GM12878 (cell line): ENCODE measurements around the gene C2orf69. TPM values are rescaled to one million over a fixed set of nuclear protein-coding genes. Genes with fewer than 3 reads are reported as not detected.

Experiments used
- ATAC-seq: fragments of 200-7000 bp; cut with Tn5 transposase; 3 replicates; pipeline ENCODE4 v1.9.1; 2020; ENCODE audit warnings: mild to moderate bottlenecking, moderate library complexity
- BruUV-seq: library from RNA; stranded (reverse); fragments of 400-500 nt; replicated peaks from 2 replicates; lab custom pipeline; 2021; lab: Mats Ljungman, UMichigan
- CTCF ChIA-PET: fragments of 300-600 bp; sonication (Branson Sonifier 250); formaldehyde crosslinking; extraction: SDS; loops from one replicate; lab custom pipeline; 2021; ENCODE audit warnings: inconsistent platforms; lab: Yijun Ruan, JAX
- POLR2A ChIA-PET: fragments of 350-600 bp; formaldehyde crosslinking; extraction: SDS; loops from one replicate; lab custom pipeline; 2021; ENCODE audit warnings: inconsistent platforms; lab: Charles Lee
- RAD21 ChIA-PET: fragments of 300-600 bp; sonication (Branson Sonifier 250); formaldehyde crosslinking; loops from one replicate; lab custom pipeline; 2023; ENCODE audit warnings: antibody characterized with exemption; ENCODE audit not compliant: unreplicated experiment; lab: Charles Lee
- SMC1A ChIA-PET: fragments of 300-600 bp; sonication (Branson Sonifier 250); formaldehyde crosslinking; loops from one replicate; lab custom pipeline; 2023; ENCODE audit not compliant: unreplicated experiment, uncharacterized antibody; lab: Charles Lee
- DNase-seq: peaks from one replicate; pipeline ENCODE4 v3.0.0-alpha.2; 2011; ENCODE audit warnings: low read depth, low spot score
- FAIRE-seq: peaks from 3 replicates; lab custom pipeline; 2011; peaks lifted over from hg19 to GRCh38; lab: Jason Lieb, UNC
- H2AFZ ChIP-seq: 2 replicates; pipeline ENCODE4 v1.6.0; 2011; ENCODE audit warnings: low read depth, low read length, control low read depth; ENCODE audit not compliant: control insufficient read depth
- H3K27ac ChIP-seq: 2 replicates; pipeline ENCODE4 v1.5.1; 2011; ENCODE audit warnings: control low read depth; ENCODE audit not compliant: control insufficient read depth, insufficient read depth
- H3K27me3 ChIP-seq, 2 experiments: replicated peaks in 1 of 2; 2 replicates each; pipeline versions ENCODE4 v1.6.0 to v1.6.1; 2011; ENCODE audit warnings: low read length in 1 of 2; ENCODE audit not compliant: control insufficient read depth in 2 of 2, insufficient read depth in 2 of 2
- H3K36me3 ChIP-seq, 2 experiments: 2 replicates each; pipeline ENCODE4 v1.5.1; 2011; ENCODE audit warnings: low read length in 1 of 2; ENCODE audit not compliant: control insufficient read depth in 2 of 2, insufficient read depth in 2 of 2
- H3K4me1 ChIP-seq: 2 replicates; pipeline ENCODE4 v1.6.1; 2011; ENCODE audit warnings: mild to moderate bottlenecking, low read length, moderate library complexity, mixed read lengths; ENCODE audit not compliant: control insufficient read depth, insufficient read depth
- H3K4me2 ChIP-seq: 2 replicates; pipeline ENCODE4 v1.6.0; 2011; ENCODE audit warnings: control low read depth; ENCODE audit not compliant: control insufficient read depth, insufficient read depth
- H3K4me3 ChIP-seq: fragments of 200-600 bp; sonication (generic); 2 replicates; pipeline ENCODE4 v1.5.1; 2016
- H3K79me2 ChIP-seq: 2 replicates; pipeline ENCODE4 v1.6.0; 2011; ENCODE audit warnings: low read length; ENCODE audit not compliant: control insufficient read depth, insufficient read depth
- H3K9ac ChIP-seq: 2 replicates; pipeline ENCODE4 v1.8.0; 2011; ENCODE audit warnings: low read length, control low read depth, mixed read lengths; ENCODE audit not compliant: control insufficient read depth, insufficient read depth
- H3K9me3 ChIP-seq: replicated peaks from 3 replicates; pipeline ENCODE4 v1.5.1; 2011; ENCODE audit warnings: mild to moderate bottlenecking, low read length; ENCODE audit not compliant: control insufficient read depth, insufficient read depth
- H4K20me1 ChIP-seq: 2 replicates; pipeline ENCODE4 v1.6.0; 2011; ENCODE audit not compliant: control insufficient read depth, insufficient read depth
- BHLHE40 ChIP-seq, 2 experiments: fragments of 450-650 bp in 1 of 2; IDR thresholded peaks; 2 replicates each; pipeline ENCODE4 v1.6.1; 2011 to 2017; ENCODE audit warnings: low read depth in 2 of 2, borderline replicate concordance in 1 of 2, improper control_type of control experiment in 1 of 2, low read length in 1 of 2, mild to moderate bottlenecking in 1 of 2
- HDAC6 ChIP-seq: fragments of 200-600 bp; sonication (generic); IDR thresholded peaks from one replicate; pipeline ENCODE4 v1.8.0; 2017; ENCODE audit warnings: antibody characterized with exemption; ENCODE audit not compliant: unreplicated experiment
- KAT2A ChIP-seq: conservative IDR thresholded peaks from 2 replicates; pipeline ENCODE4 v1.6.1; 2011; ENCODE audit warnings: low read depth, low read length; ENCODE audit not compliant: control insufficient read depth
- KDM1A ChIP-seq: fragments of 200-600 bp; sonication (generic); IDR thresholded peaks from 2 replicates; pipeline ENCODE4 v1.6.1; 2016; ENCODE audit warnings: borderline replicate concordance
- NRF1 ChIP-seq: conservative IDR thresholded peaks from 2 replicates; pipeline ENCODE4 v1.6.1; 2011; ENCODE audit warnings: mild to moderate bottlenecking, low read depth, low read length, improper control_type of control experiment
- RAD51 ChIP-seq: fragments of 450-650 bp; IDR thresholded peaks from 2 replicates; pipeline ENCODE4 v1.6.1; 2016; ENCODE audit warnings: moderate library complexity, mild to moderate bottlenecking, inconsistent platforms
- RFX5 ChIP-seq: IDR thresholded peaks from 2 replicates; pipeline ENCODE4 v1.6.1; 2011; ENCODE audit warnings: low read depth, low read length, improper control_type of control experiment
- SUZ12 ChIP-seq: fragments of 200-600 bp; sonication (generic); IDR thresholded peaks from one replicate; pipeline ENCODE4 v1.6.1; 2018; ENCODE audit warnings: antibody characterized with exemption, mild to moderate bottlenecking; ENCODE audit not compliant: unreplicated experiment
- YBX1 ChIP-seq: fragments of 450-650 bp; IDR thresholded peaks from 2 replicates; pipeline ENCODE4 v1.6.1; 2016; ENCODE audit warnings: antibody characterized with exemption
- YY1 ChIP-seq: IDR thresholded peaks from 2 replicates; pipeline ENCODE4 v1.6.1; 2011; ENCODE audit warnings: low read depth, mild to moderate bottlenecking, low read length
- WGBS: methylation state at CpG from one replicate; pipeline ENCODE4 v1.1.6; 2016; ENCODE audit warnings: low lambda C conversion rate; ENCODE audit not compliant: insufficient replicate concordance, insufficient coverage; ENCODE audit errors: missing lambda C conversion rate; 5-methylcytosine and 5-hydroxymethylcytosine counted together
- in situ Hi-C: fragments of 300-500 bp; cut with MboI; formaldehyde crosslinking; loops from 9 replicates; pipeline ENCODE4 v1.14.3; 2018; ENCODE audit warnings: mixed read lengths
- intact Hi-C: fragments of 100-400 bp; cut with micrococcal nuclease; formaldehyde crosslinking; loops from one replicate; pipeline ENCODE4 v1.14.2; 2022; ENCODE audit not compliant: unreplicated experiment
- polyA plus RNA-seq, 11 experiments: library from polyadenylated mRNA; depleted of rRNA in 4 of 11; unstranded in 6 of 11; stranded (reverse) in 5 of 11; fragments of >200 nt; fragmentation: Nextera tagmentation in 4 of 11; fragmentation: Illumina TruSeq in 1 of 11; extraction: Ambion mirVana in 4 of 11; extraction: Trizol in 1 of 11; gene quantifications; 1 replicate in 1 of 11; 2 replicates in 10 of 11; pipeline versions ENCODE4 v1.2.1 to v1.2.3, GENCODE V29; 2011 to 2016; ENCODE audit warnings: inconsistent platforms in 2 of 11, missing spikeins in 2 of 11, low read depth in 1 of 11
- total RNA-seq, 4 experiments: library from RNA; depleted of rRNA in 3 of 4; stranded (reverse); fragments of >200 nt in 3 of 4; fragmentation: Illumina TruSeq in 1 of 4; extraction: Trizol in 1 of 4; gene quantifications; 2 replicates each; pipeline versions ENCODE4 v1.2.1 to v1.2.3, GENCODE V29; 2013 to 2021
- TF ChIP-seq, protein P1 (sequence below): fragments of 450-650 bp; formaldehyde crosslinking; IDR thresholded peaks from 2 replicates; pipeline ENCODE4 v1.4.0; 2020; ENCODE audit warnings: mild to moderate bottlenecking, moderate library complexity
- TF ChIP-seq, protein P2 (sequence below): IDR thresholded peaks from 2 replicates; pipeline ENCODE4 v1.6.1; 2012; ENCODE audit warnings: improper control_type of control experiment, low read depth, low read length; ENCODE audit not compliant: insufficient replicate concordance

Gene C2orf69
- total and polyA plus RNA-seq, 10 of the 15 experiments (the other 5 are each of a cell fraction or from before 2014, with no cell fraction given), result 6.3 to 20.3 (median 11.1) TPM

GRCh38 chr2:199943373-199943772 is 32.3 kb downstream of the C2orf69 start (continued):
- TF ChIP-seq, protein P1, sequence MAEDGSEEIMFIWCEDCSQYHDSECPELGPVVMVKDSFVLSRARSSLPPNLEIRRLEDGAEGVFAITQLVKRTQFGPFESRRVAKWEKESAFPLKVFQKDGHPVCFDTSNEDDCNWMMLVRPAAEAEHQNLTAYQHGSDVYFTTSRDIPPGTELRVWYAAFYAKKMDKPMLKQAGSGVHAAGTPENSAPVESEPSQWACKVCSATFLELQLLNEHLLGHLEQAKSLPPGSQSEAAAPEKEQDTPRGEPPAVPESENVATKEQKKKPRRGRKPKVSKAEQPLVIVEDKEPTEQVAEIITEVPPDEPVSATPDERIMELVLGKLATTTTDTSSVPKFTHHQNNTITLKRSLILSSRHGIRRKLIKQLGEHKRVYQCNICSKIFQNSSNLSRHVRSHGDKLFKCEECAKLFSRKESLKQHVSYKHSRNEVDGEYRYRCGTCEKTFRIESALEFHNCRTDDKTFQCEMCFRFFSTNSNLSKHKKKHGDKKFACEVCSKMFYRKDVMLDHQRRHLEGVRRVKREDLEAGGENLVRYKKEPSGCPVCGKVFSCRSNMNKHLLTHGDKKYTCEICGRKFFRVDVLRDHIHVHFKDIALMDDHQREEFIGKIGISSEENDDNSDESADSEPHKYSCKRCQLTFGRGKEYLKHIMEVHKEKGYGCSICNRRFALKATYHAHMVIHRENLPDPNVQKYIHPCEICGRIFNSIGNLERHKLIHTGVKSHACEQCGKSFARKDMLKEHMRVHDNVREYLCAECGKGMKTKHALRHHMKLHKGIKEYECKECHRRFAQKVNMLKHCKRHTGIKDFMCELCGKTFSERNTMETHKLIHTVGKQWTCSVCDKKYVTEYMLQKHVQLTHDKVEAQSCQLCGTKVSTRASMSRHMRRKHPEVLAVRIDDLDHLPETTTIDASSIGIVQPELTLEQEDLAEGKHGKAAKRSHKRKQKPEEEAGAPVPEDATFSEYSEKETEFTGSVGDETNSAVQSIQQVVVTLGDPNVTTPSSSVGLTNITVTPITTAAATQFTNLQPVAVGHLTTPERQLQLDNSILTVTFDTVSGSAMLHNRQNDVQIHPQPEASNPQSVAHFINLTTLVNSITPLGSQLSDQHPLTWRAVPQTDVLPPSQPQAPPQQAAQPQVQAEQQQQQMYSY (CRISPR knock-in tag), result no peak
- TF ChIP-seq KAT2A (no peak), NRF1 (no peak), RAD51 (no peak), YY1 (no peak), RFX5 (no peak), YBX1 (no peak)

GRCh38 chr2:199946196-199946595 is 35.1 kb downstream of the C2orf69 start:
- H3K4me1 ChIP-seq, result no peaks in the 10 kb centered on the region
- SMC1A ChIA-PET, result interaction anchor here (1.0 kb wide), 1 partner anchor 34 kb away, joined by 3 read pairs; no protein-coding TSS in a partner anchor
- 100% methylated on average over 1 of the region's 1 CpG for WGBS
- H3K4me3 ChIP-seq, result no peak overlapping the region
- RAD21 ChIA-PET, result interaction anchor here (1.0 kb wide), 1 partner anchor 15 kb away, joined by 3 read pairs; no protein-coding TSS in a partner anchor
- H4K20me1 ChIP-seq, result no peaks in the 10 kb centered on the region
- no peak for DNase-seq
- BruUV-seq, result no TSS peak
- no peak overlapping the region for H3K27ac ChIP-seq
- H3K9me3 ChIP-seq, result no peaks in the 10 kb centered on the region
- H3K27me3 ChIP-seq, result no peaks in the 10 kb centered on the region
- H3K4me2 ChIP-seq, result no peak overlapping the region
- no peak for FAIRE-seq
- in situ Hi-C loops (no loop called here), intact Hi-C loops (loop anchor here (10.0 kb wide), 1 partner anchor 241 kb away; no protein-coding TSS in a partner anchor)
- peaks cover 8% of the 10 kb centered on the region for H3K79me2 ChIP-seq
- no peak for ATAC-seq
- CTCF ChIA-PET, result interaction anchor here (1.4 kb wide), 1 partner anchor 538 kb away, joined by 9 read pairs; no protein-coding TSS in a partner anchor
- no peak overlapping the region for H3K9ac ChIP-seq
- no peak overlapping the region for H2AFZ ChIP-seq
- POLR2A ChIA-PET, result interaction anchor here (0.6 kb wide), 1 partner anchor 10 kb away, joined by 6 read pairs; no protein-coding TSS in a partner anchor
- peaks cover 0 to 5% of the 10 kb centered on the region in 2 experiments; a peak in 3 of 4 replicates for H3K36me3 ChIP-seq
- TF ChIP-seq, protein P2, sequence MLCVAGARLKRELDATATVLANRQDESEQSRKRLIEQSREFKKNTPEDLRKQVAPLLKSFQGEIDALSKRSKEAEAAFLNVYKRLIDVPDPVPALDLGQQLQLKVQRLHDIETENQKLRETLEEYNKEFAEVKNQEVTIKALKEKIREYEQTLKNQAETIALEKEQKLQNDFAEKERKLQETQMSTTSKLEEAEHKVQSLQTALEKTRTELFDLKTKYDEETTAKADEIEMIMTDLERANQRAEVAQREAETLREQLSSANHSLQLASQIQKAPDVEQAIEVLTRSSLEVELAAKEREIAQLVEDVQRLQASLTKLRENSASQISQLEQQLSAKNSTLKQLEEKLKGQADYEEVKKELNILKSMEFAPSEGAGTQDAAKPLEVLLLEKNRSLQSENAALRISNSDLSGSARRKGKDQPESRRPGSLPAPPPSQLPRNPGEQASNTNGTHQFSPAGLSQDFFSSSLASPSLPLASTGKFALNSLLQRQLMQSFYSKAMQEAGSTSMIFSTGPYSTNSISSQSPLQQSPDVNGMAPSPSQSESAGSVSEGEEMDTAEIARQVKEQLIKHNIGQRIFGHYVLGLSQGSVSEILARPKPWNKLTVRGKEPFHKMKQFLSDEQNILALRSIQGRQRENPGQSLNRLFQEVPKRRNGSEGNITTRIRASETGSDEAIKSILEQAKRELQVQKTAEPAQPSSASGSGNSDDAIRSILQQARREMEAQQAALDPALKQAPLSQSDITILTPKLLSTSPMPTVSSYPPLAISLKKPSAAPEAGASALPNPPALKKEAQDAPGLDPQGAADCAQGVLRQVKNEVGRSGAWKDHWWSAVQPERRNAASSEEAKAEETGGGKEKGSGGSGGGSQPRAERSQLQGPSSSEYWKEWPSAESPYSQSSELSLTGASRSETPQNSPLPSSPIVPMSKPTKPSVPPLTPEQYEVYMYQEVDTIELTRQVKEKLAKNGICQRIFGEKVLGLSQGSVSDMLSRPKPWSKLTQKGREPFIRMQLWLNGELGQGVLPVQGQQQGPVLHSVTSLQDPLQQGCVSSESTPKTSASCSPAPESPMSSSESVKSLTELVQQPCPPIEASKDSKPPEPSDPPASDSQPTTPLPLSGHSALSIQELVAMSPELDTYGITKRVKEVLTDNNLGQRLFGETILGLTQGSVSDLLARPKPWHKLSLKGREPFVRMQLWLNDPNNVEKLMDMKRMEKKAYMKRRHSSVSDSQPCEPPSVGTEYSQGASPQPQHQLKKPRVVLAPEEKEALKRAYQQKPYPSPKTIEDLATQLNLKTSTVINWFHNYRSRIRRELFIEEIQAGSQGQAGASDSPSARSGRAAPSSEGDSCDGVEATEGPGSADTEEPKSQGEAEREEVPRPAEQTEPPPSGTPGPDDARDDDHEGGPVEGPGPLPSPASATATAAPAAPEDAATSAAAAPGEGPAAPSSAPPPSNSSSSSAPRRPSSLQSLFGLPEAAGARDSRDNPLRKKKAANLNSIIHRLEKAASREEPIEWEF, result no peak
- no peak for TF ChIP-seq HDAC6
- no peak for TF ChIP-seq SUZ12
- no peak for TF ChIP-seq BHLHE40 (IDR thresholded peaks at IDR 0.05; ENCODE audit: borderline replicate concordance in 1 of 2, low read depth in 2 of 2, low read length in 1 of 2)
- no peak for TF ChIP-seq KDM1A
- TF ChIP-seq NRF1, result no peak
